GM21390 (cell line): ENCODE data around the gene RACGAP1.
A peak's percentile ranks its signal among the peaks of the same experiment; 100 is the strongest.
"Not testable (repeated sequence)": the region's sequence is repeated elsewhere in the genome, so short reads cannot be mapped to it uniquely, and the experiment has no call there.

Experiments used
- ATAC-seq: cut with Tn5 transposase; IDR thresholded peaks from one replicate; pipeline ENCODE4 v1.9.1; 2021; ENCODE audit not compliant: unreplicated experiment

RACGAP1 gene

DNA sequence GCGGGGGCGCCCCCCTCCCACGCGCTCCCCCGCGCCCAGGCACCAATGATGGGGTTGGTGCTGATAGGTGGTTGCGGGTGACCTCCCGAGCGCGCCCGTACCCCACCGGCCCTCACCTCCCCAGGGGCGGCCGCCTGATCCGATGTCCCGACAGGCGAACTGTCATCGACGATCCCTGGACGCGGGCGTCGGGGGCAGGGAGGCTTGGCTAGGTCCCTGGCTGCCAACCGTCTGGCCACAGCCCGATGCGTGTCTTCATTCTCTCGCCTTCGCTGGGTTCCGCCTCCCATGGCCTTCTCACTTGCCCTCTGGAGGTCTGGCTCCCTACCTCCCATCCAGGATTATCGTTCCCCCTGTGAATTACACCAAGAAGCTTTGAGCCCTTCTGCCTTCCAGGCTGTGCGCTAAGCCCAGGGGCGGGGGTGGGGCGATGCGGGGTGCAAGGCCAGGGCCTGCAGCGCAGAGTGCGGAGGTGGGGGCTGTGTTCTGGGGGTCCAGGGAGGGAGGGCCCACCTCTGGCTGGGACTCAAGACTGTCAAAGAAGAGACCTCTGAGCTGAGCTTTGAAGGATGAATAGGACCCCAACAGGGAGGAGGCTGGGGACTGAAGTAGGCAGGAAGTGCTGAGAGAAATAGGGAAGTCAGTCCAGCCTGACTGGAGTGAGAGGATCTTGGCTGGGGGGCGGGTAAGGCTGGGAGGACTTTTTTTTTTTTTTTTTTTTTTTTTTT, 7.7 kb upstream of the RACGAP1 start:
- no peak for ATAC-seq

- ATAC-seq: no peak
Observed at GRCh38 chr12:50032515-50032853, 7.2 kb upstream of the RACGAP1 start.

GRCh38 chr12:50030449-50030848, 5.2 kb upstream of the RACGAP1 start:
- ATAC-seq: not testable (repeated sequence)

DNA sequence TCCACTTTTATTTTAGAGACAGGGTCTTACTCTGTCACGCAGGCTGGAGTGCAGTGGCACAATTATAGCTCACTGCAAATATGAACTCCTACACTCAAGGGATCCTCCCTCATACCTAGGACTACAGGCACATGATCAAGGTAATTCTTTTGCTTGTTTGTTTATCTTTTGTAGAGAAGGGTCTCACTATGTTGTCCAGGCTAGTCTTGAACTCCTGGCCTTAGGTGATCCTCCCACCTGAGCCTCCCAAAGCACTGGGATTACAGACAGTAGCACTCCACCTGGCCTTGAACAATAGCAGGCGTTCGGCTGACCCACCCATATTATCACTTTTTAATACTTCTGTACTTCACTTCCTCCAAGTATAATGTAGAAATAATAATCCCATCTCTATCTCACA, 1.4 kb upstream of the RACGAP1 start:
- no peak for ATAC-seq

GRCh38 chr12:50024805-50025186, 498 bp downstream of the RACGAP1 start:
- peak; percentile 18 for ATAC-seq

- no peak for ATAC-seq
Observed at GRCh38 chr12:50024227-50024626, 1.1 kb downstream of the RACGAP1 start.

DNA sequence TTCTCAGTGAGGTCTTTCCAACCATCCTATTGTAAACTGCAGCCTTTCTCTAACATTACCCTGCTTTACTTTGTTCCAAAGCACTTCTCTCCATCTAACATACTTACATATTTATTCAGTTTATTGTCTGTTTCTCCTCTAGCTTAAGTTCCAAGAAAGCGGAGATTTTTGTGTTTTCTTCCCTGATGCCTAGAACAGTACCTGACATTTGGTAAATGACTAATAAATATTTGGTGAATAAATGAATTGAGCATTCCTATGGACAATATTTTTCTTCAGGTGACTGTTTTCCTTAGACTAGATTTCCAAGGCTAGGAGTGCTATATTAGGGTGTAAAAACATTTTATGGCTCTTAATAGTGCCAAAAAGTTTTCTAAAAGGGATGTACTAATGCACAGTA, 2.4 kb downstream of the RACGAP1 start:
- no peak for ATAC-seq

- no peak for ATAC-seq
Observed at GRCh38 chr12:50021031-50021430, 4.3 kb downstream of the RACGAP1 start.

DNA sequence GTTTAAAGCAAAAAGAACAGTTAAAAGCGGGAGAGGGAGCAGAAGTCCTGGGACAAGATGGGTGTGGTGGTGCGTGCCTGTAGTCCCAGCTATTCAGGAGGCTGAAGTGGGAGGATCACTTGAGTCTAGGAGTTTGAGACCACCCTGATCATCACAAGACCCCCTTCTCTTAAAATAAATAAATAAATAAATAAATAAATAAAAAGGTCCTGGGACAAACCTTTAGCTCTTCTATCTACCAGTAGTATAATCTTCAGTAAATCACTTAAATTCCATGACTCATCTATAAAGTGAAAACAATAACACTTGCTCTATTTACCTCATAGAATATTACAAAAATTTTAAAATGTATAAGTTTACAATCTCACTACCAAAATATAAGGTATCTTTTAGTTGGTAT, 5.8 kb downstream of the RACGAP1 start:
- ATAC-seq: no peak

- no peak for ATAC-seq
Observed at GRCh38 chr12:50018968-50019367, 6.3 kb downstream of the RACGAP1 start.

DNA sequence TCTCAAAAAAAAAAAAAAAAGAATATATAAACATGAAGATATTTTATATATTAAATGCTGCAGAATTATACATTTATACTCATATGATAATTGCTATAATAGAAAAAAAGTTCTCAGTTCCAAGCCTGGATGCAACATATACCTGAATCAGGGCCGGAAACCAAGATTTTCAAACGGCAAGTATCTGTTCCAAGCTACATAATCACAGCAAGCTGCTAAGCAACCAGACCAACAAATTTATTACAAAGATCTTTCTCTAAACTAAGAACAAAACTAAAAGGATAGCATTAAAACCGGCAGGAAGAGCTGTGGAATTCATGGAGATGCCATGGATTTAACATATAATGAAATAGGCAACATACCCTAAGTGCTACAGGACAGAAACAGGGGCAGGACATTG, 7.1 kb downstream of the RACGAP1 start:
- no peak for ATAC-seq

DNA sequence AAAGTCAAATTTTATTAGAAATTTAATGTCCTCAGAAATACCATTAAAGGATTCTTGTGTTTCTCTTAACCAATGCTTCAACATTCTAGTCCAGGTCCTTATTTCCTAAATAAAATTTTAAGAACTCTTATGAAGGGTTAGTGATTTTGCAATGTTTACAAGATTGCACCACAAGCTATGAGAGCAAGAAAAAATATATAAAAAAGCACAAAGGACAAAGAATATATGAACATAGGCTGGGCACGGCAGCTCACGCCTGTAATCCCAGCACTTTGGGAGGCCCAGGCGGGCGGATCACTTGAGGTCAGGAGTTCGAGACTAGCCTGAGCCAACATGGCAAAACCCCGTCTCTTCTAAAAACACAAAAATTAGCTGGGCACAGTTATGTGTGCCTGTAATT, 7.7 kb downstream of the RACGAP1 start:
- no peak for ATAC-seq

- ATAC-seq: no peak
Observed at GRCh38 chr12:50016501-50017475, 8.5 kb downstream of the RACGAP1 start.

DNA sequence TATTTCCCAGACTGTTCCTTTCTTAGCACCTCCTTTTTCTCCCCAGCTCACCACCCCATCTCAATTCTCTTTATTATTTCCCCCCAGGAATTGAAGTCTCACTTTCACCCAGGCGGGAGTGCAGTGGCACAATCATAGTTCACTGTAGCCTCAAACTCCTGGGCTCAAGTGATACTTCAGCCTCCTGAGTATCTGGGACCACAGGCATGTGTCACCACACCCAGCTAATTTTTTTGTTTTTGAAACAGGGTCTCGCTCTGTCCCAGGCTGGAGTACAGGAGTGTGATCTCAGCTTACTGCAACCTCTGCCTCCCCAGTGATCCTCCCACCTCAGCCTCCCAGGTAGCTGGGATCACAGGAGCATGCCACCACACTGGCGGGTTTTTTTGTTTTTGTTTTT, 11.0 kb downstream of the RACGAP1 start:
- no peak for ATAC-seq

- no peak for ATAC-seq
Observed at GRCh38 chr12:50013361-50014147, 11.7 kb downstream of the RACGAP1 start.

GRCh38 chr12:50006754-50007442, 18.4 kb downstream of the RACGAP1 start:
- no peak for ATAC-seq

DNA sequence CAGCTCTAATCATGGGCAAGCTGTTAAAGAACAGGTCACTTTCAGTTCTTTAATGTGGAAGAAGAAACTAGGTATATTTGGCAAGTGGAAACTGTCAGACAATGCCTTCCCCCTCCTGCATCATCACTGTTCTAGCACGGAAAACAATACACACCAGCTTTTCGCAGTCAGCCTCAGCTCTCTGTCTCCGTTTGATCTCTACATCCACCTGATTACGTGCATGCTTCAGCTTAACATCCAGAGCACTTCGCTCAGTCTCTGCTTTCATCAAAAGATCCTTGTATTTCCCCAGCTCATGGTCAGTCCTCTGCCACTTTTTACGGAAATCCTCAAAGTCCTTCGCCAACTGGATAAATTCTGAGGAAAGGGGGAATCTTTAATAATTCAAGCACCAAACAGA, 19.0 kb downstream of the RACGAP1 start:
- no peak for ATAC-seq

DNA sequence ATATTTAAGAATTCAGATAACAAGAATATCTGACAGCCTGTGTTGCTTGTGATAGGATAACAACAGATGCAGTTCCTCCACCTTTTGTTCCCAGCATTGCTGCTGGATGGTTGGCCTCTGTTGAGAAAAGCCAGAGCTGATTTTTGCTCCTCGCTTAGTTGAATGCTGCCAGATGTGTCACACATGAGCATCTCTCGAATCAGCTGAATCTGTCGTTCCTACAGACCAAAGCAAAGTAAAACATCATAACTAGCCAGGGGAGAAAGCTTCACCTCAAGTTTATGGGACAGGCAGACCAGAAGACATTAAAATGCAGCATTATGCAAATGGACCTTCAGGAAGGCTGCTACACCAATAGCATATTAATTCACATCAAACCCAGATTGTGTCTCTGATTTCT, 20.1 kb downstream of the RACGAP1 start:
- no peak for ATAC-seq

DNA sequence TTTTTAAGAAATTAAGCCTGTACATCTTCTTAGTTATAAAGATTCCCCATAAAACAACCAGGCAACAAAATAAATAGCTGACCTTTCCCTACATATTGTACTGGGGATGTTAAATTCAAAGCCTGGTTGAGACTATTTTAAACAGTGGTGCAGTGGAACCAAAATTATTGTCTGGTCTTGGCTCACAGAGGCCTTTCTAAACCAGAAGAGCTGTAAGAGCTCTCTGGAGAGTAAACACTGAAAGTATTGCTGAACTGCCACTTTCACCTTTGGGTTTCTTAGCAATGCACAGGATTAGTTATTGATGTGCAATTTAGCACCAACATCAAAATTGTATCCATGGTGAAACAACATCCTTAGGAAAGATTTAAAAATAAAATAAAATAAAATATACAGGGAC, 20.6 kb downstream of the RACGAP1 start:
- ATAC-seq: no peak

- no peak for ATAC-seq
Observed at GRCh38 chr12:50003595-50003994, 21.7 kb downstream of the RACGAP1 start.

DNA sequence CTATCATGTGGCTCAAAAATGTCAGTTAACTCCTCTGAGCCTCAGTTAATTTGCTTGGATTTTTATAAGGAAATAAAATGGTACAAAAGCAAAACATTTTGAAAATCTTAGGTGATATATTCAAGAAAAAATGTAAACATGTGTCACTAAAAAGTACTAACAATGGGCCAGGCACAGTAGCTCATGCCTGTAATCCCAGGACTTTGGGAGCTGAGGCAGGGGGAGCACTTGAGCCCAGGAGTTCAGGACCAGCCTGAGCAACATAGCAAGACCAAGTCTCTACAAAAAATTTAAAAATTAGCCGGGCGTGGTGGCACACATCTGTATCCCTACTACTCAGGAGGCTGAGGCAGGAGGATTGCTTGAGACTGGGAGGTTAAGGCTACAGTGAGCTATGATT, 26.8 kb downstream of the RACGAP1 start:
- no peak for ATAC-seq
